Measurements from ENCODE around the gene SEC14L2.
A peak's percentile ranks its signal among the peaks of the same experiment; 100 is the strongest.

Gene SEC14L2

DNA sequence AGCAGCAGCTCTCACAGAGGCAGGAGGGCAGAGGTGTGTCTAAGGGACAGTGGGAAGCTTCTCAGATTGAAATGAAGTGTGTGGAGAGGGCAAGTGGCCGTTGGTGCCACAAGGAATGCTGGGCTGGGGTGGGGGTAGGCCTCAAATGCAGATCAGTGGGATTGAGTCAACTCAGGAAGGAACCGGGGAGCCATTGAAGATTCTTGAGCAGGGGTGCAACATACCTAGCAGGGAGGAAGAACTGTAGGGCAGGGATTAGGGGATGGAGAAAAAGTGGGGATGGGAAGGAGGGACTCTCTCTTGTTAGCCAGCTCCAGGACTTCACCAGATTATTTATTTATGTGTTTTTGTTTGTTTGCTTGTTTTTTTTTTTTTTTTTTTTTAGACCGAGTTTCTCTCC lies 2.9 kb upstream of the SEC14L2 start:
- Histone ChIP-seq H3K27ac (ENCODE audit: extremely low read depth, low read depth, low read length) (no peak overlapping the region), H3K4me1 (ENCODE audit: control insufficient read depth, insufficient read depth, low read length) (peaks cover 3% of the 10 kb centered on the region; the same call in 1 of the 2 replicates), H3K36me3 (ENCODE audit: control insufficient read depth in 2 of 2, insufficient read depth in 1 of 2, low read length in 2 of 2) (no peaks in the 10 kb centered on the region), H3K4me3 (ENCODE audit: low read depth, low read length) (no peak overlapping the region), H3K9me3 (ENCODE audit: control insufficient read depth, insufficient read depth, low read depth, low read length) (no peaks in the 10 kb centered on the region)
- CTCF ChIA-PET = interaction anchor here (1.0 to 5.6 kb wide), 3 partner anchors 31 to 105 kb away, joined by 3 to 71 read pairs (median 28); partner anchors contain the start of gene MTFP1
- no peak for TF ChIP-seq ZNF132 (tag by site-specific recombination; IDR thresholded peaks at IDR 0.05; ENCODE audit: borderline replicate concordance)
- TF ChIP-seq ZNF16 (tag by site-specific recombination; IDR thresholded peaks at IDR 0.05; ENCODE audit: low read depth) = peak; percentile 89
- TF ChIP-seq ZNF768 (tag by site-specific recombination; IDR thresholded peaks at IDR 0.05) = no peak
- no peak for TF ChIP-seq KLF8 (tag by site-specific recombination; IDR thresholded peaks at IDR 0.05)
- TF ChIP-seq CTCF (tag by site-specific recombination; IDR thresholded peaks at IDR 0.05) = no peak
- TF ChIP-seq HOXA7 (CRISPR knock-in tag; IDR thresholded peaks at IDR 0.05; ENCODE audit: borderline replicate concordance) = no peak
- TF ChIP-seq, protein P1, sequence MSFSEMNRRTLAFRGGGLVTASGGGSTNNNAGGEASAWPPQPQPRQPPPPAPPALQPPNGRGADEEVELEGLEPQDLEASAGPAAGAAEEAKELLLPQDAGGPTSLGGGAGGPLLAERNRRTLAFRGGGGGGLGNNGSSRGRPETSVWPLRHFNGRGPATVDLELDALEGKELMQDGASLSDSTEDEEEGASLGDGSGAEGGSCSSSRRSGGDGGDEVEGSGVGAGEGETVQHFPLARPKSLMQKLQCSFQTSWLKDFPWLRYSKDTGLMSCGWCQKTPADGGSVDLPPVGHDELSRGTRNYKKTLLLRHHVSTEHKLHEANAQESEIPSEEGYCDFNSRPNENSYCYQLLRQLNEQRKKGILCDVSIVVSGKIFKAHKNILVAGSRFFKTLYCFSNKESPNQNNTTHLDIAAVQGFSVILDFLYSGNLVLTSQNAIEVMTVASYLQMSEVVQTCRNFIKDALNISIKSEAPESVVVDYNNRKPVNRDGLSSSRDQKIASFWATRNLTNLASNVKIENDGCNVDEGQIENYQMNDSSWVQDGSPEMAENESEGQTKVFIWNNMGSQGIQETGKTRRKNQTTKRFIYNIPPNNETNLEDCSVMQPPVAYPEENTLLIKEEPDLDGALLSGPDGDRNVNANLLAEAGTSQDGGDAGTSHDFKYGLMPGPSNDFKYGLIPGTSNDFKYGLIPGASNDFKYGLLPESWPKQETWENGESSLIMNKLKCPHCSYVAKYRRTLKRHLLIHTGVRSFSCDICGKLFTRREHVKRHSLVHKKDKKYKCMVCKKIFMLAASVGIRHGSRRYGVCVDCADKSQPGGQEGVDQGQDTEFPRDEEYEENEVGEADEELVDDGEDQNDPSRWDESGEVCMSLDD (tag by site-specific recombination; IDR thresholded peaks at IDR 0.05) = no peak
- no peak for TF ChIP-seq ZEB2 (tag by site-specific recombination; IDR thresholded peaks at IDR 0.05)
- POLR2A ChIA-PET = no interaction called here

GRCh38 chr22:30397656-30398635 lies 1.1 kb downstream of the SEC14L2 start:
- H3K4me1 ChIP-seq (ENCODE audit: control insufficient read depth, insufficient read depth, low read length) = peaks cover 3% of the 10 kb centered on the region; the same call in 1 of the 2 replicates
- CTCF ChIA-PET = interaction anchor here (0.6 to 2.8 kb wide), 8 partner anchors 10 to 489 kb away, joined by 3 to 18 read pairs (median 4); partner anchors contain the start of gene RNF215
- POLR2A ChIA-PET = interaction anchor here (0.6 to 4.6 kb wide), 11 partner anchors 10 to 194 kb away, joined by 3 to 86 read pairs (median 6); partner anchors contain the start of genes CASTOR1, CCDC157, MTFP1 and PES1
- H3K27ac ChIP-seq (ENCODE audit: extremely low read depth, low read depth, low read length) = no peak overlapping the region; the same call in 1 of the 2 replicates
- H3K4me3 ChIP-seq (ENCODE audit: low read depth, low read length) = peak overlapping the region; percentile 80
- peaks cover 0 to 7% of the 10 kb centered on the region in 2 experiments; a peak in 2 of 3 replicates for H3K36me3 ChIP-seq (ENCODE audit: control insufficient read depth in 2 of 2, insufficient read depth in 1 of 2, low read length in 2 of 2)
- no peaks in the 10 kb centered on the region for H3K9me3 ChIP-seq (ENCODE audit: control insufficient read depth, insufficient read depth, low read depth, low read length)
- TF ChIP-seq PRDM10 (tag by site-specific recombination; IDR thresholded peaks at IDR 0.05) = peak; percentile 76
- TF ChIP-seq, protein P2, sequence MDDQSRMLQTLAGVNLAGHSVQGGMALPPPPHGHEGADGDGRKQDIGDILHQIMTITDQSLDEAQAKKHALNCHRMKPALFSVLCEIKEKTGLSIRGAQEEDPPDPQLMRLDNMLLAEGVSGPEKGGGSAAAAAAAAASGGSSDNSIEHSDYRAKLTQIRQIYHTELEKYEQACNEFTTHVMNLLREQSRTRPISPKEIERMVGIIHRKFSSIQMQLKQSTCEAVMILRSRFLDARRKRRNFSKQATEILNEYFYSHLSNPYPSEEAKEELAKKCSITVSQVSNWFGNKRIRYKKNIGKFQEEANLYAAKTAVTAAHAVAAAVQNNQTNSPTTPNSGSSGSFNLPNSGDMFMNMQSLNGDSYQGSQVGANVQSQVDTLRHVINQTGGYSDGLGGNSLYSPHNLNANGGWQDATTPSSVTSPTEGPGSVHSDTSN (CRISPR knock-in tag; IDR thresholded peaks at IDR 0.05) = no peak
- peak; percentile 35; the same call in 1 of the 2 replicates for TF ChIP-seq GLIS1 (tag by site-specific recombination; IDR thresholded peaks at IDR 0.05)
- TF ChIP-seq ZNF155 (tag by site-specific recombination; IDR thresholded peaks at IDR 0.05) = no peak
- no peak for TF ChIP-seq ZNF423 (tag by site-specific recombination; IDR thresholded peaks at IDR 0.05)
- peak; percentile 29; the same call in 1 of the 2 replicates for TF ChIP-seq SCRT2 (tag by site-specific recombination; IDR thresholded peaks at IDR 0.05)
- TF ChIP-seq, protein P3, sequence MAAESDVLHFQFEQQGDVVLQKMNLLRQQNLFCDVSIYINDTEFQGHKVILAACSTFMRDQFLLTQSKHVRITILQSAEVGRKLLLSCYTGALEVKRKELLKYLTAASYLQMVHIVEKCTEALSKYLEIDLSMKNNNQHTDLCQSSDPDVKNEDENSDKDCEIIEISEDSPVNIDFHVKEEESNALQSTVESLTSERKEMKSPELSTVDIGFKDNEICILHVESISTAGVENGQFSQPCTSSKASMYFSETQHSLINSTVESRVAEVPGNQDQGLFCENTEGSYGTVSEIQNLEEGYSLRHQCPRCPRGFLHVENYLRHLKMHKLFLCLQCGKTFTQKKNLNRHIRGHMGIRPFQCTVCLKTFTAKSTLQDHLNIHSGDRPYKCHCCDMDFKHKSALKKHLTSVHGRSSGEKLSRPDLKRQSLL (tag by site-specific recombination; IDR thresholded peaks at IDR 0.05) = no peak
- no peak for TF ChIP-seq REPIN1 (tag by site-specific recombination; IDR thresholded peaks at IDR 0.05; ENCODE audit: low read depth)
- no peak for TF ChIP-seq GLIS2 (tag by site-specific recombination; IDR thresholded peaks at IDR 0.05)
- no peak for TF ChIP-seq ZFP41 (tag by site-specific recombination; IDR thresholded peaks at IDR 0.05; ENCODE audit: borderline replicate concordance)
- TF ChIP-seq ZSCAN23 (tag by site-specific recombination; IDR thresholded peaks at IDR 0.05) = no peak
- no peak for TF ChIP-seq ZNF843 (tag by site-specific recombination; IDR thresholded peaks at IDR 0.05)
- TF ChIP-seq ZSCAN16 (tag by site-specific recombination; IDR thresholded peaks at IDR 0.05) = no peak
- TF ChIP-seq ZNF274 (IDR thresholded peaks at IDR 0.05; ENCODE audit: low read length) = no peak
- no peak for TF ChIP-seq ZNF274 (tag by site-specific recombination; IDR thresholded peaks at IDR 0.05; ENCODE audit: borderline replicate concordance)

All from HEK293 (cell line).